ENCODE results near the gene THBS4.
"Not testable (repeated sequence)": the region's sequence is repeated elsewhere in the genome, so short reads cannot be mapped to it uniquely, and the experiment has no call there.

Gene THBS4

GRCh38 chr5:80109646-80110478, 74.7 kb downstream of the THBS4 start:
- no peak for TF ChIP-seq EZH2phosphoT487 (IDR thresholded peaks at IDR 0.05; ENCODE audit: low read depth)
- Histone ChIP-seq H2AFZ (ENCODE audit: low read depth, low read length) (no peak overlapping the region), H3K9me3 (ENCODE audit: insufficient read depth, low read length) (no peaks in the 10 kb centered on the region), H3K4me3 (ENCODE audit: low read length) (no peak overlapping the region), H4K20me1 (ENCODE audit: insufficient read depth, low read length) (no peaks in the 10 kb centered on the region), H3K27me3 (ENCODE audit: low read depth, low read length) (no peaks in the 10 kb centered on the region), H3K9ac (ENCODE audit: low read length) (no peak overlapping the region), H3K79me2 (ENCODE audit: low read length) (no peaks in the 10 kb centered on the region), H3K4me2 (ENCODE audit: low read length) (no peak overlapping the region), H3K36me3 (replicated peaks; ENCODE audit: low read depth, low read length) (no peaks in the 10 kb centered on the region), H3K4me1 (ENCODE audit: low read length) (no peaks in the 10 kb centered on the region), H3K27ac (ENCODE audit: low read length) (no peak overlapping the region)

- H3K9ac ChIP-seq (ENCODE audit: low read length); H2AFZ ChIP-seq (ENCODE audit: low read depth, low read length); H3K4me2 ChIP-seq (ENCODE audit: low read length): not testable (repeated sequence)
Observed at GRCh38 chr5:80111376-80111990, 76.3 kb downstream of the THBS4 start.

GRCh38 chr5:80114860-80115259, 79.7 kb downstream of the THBS4 start:
- no peak overlapping the region for H3K4me3 ChIP-seq (ENCODE audit: low read length)

More at GRCh38 chr5:80111376-80111990, 76.3 kb downstream of the THBS4 start:
- not testable (repeated sequence) for H4K20me1 ChIP-seq (ENCODE audit: insufficient read depth, low read length); H3K4me3 ChIP-seq (ENCODE audit: low read length); H3K36me3 ChIP-seq (replicated peaks; ENCODE audit: low read depth, low read length); H3K79me2 ChIP-seq (ENCODE audit: low read length); H3K27me3 ChIP-seq (ENCODE audit: low read depth, low read length); H3K9me3 ChIP-seq (ENCODE audit: insufficient read depth, low read length); H3K27ac ChIP-seq (ENCODE audit: low read length); H3K4me1 ChIP-seq (ENCODE audit: low read length)

GRCh38 chr5:80116000-80116399, 80.9 kb downstream of the THBS4 start:
- H3K79me2 ChIP-seq (ENCODE audit: low read length): no peaks in the 10 kb centered on the region
- H3K4me3 ChIP-seq (ENCODE audit: low read length): no peak overlapping the region
- no peak overlapping the region for H2AFZ ChIP-seq (ENCODE audit: low read depth, low read length)
- H3K9ac ChIP-seq (ENCODE audit: low read length): no peak overlapping the region
- no peaks in the 10 kb centered on the region for H3K36me3 ChIP-seq (replicated peaks; ENCODE audit: low read depth, low read length)
- no peaks in the 10 kb centered on the region for H3K9me3 ChIP-seq (ENCODE audit: insufficient read depth, low read length)
- no peak overlapping the region for H3K27ac ChIP-seq (ENCODE audit: low read length)
- H3K27me3 ChIP-seq (ENCODE audit: low read depth, low read length): no peaks in the 10 kb centered on the region
- no peak for TF ChIP-seq CTCF (IDR thresholded peaks at IDR 0.05; ENCODE audit: low read depth, low read length)
- no peak overlapping the region for H3K4me2 ChIP-seq (ENCODE audit: low read length)
- no peaks in the 10 kb centered on the region for H4K20me1 ChIP-seq (ENCODE audit: insufficient read depth, low read length)
- no peaks in the 10 kb centered on the region for H3K4me1 ChIP-seq (ENCODE audit: low read length)

More at GRCh38 chr5:80114860-80115259, 79.7 kb downstream of the THBS4 start:
- H3K9me3 ChIP-seq (ENCODE audit: insufficient read depth, low read length): no peaks in the 10 kb centered on the region
- H3K27ac ChIP-seq (ENCODE audit: low read length): no peak overlapping the region
- H4K20me1 ChIP-seq (ENCODE audit: insufficient read depth, low read length): no peaks in the 10 kb centered on the region
- H3K36me3 ChIP-seq (replicated peaks; ENCODE audit: low read depth, low read length): no peaks in the 10 kb centered on the region
- no peak overlapping the region for H3K9ac ChIP-seq (ENCODE audit: low read length)
- no peaks in the 10 kb centered on the region for H3K4me1 ChIP-seq (ENCODE audit: low read length)
- no peak overlapping the region for H3K4me2 ChIP-seq (ENCODE audit: low read length)
- H3K27me3 ChIP-seq (ENCODE audit: low read depth, low read length): no peaks in the 10 kb centered on the region
- no peak for TF ChIP-seq CTCF (IDR thresholded peaks at IDR 0.05; ENCODE audit: low read depth, low read length)
- TF ChIP-seq EZH2phosphoT487 (IDR thresholded peaks at IDR 0.05; ENCODE audit: low read depth): no peak
- no peak overlapping the region for H2AFZ ChIP-seq (ENCODE audit: low read depth, low read length)
- H3K79me2 ChIP-seq (ENCODE audit: low read length): no peaks in the 10 kb centered on the region

GRCh38 chr5:80116465-80116864, 81.3 kb downstream of the THBS4 start:
- no peaks in the 10 kb centered on the region for H3K36me3 ChIP-seq (replicated peaks; ENCODE audit: low read depth, low read length)
- no peaks in the 10 kb centered on the region for H4K20me1 ChIP-seq (ENCODE audit: insufficient read depth, low read length)
- no peak overlapping the region for H3K27ac ChIP-seq (ENCODE audit: low read length)
- H2AFZ ChIP-seq (ENCODE audit: low read depth, low read length): no peak overlapping the region
- no peak overlapping the region for H3K9ac ChIP-seq (ENCODE audit: low read length)
- no peak for TF ChIP-seq EZH2phosphoT487 (IDR thresholded peaks at IDR 0.05; ENCODE audit: low read depth)
- no peak for TF ChIP-seq CTCF (IDR thresholded peaks at IDR 0.05; ENCODE audit: low read depth, low read length)
- no peaks in the 10 kb centered on the region for H3K27me3 ChIP-seq (ENCODE audit: low read depth, low read length)
- H3K4me3 ChIP-seq (ENCODE audit: low read length): no peak overlapping the region
- H3K4me2 ChIP-seq (ENCODE audit: low read length): no peak overlapping the region
- no peaks in the 10 kb centered on the region for H3K79me2 ChIP-seq (ENCODE audit: low read length)
- no peaks in the 10 kb centered on the region for H3K9me3 ChIP-seq (ENCODE audit: insufficient read depth, low read length)
- H3K4me1 ChIP-seq (ENCODE audit: low read length): no peaks in the 10 kb centered on the region

All from OCI-LY3 (cell line).